LoVo (cell line): Measurements from ENCODE around the gene OR1L4.

Source experiments
- DNase-seq: peaks from one replicate; pipeline ENCODE4 v3.0.0-alpha.2; 2016; ENCODE audit warnings: low spot score

OR1L4 gene, protein sequence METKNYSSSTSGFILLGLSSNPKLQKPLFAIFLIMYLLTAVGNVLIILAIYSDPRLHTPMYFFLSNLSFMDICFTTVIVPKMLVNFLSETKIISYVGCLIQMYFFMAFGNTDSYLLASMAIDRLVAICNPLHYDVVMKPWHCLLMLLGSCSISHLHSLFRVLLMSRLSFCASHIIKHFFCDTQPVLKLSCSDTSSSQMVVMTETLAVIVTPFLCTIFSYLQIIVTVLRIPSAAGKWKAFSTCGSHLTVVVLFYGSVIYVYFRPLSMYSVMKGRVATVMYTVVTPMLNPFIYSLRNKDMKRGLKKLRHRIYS

DNA sequence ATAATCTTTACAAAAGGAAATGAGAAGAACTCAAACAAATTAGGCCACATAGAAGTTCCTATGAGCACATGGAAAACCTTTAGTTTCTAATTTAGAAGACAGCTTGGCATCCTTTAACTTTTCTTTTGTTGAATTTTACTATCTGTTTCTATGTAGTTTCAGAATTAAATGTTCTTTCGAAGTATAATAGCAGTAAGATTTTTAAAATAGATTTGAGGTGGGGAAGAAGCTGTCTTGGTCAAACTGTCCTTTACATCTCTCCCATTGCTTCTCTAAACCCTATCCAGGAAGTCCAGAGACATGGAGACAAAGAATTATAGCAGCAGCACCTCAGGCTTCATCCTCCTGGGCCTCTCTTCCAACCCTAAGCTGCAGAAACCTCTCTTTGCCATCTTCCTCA lies at the start of gene OR1L4:
Gene OR1L4, plus strand, starts transcription at position 301 of the 400 bp plus-strand sequence. Its CDS starts 0 bp downstream, at position 301.
- no peak for DNase-seq

DNA sequence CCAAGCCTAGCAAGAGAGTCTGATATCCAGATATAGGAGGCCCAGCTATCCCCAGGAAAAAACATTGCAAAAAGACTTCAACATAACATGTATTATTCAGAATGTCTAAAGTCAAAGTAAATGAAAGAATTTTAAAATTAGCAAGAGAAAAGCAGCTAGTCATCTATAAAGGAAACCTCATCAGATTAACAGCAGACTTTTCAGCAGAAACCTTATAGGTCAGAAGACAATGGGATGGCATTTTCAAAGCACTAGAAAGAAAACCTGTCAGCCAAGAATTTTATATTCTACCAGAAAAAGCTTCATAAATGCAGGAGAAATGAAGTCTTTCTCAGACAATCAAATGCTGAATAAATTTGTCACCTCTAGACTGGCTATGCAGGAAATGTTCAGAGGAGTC lies 38.9 kb upstream of the OR1L4 start:
- DNase-seq: no peak

DNA sequence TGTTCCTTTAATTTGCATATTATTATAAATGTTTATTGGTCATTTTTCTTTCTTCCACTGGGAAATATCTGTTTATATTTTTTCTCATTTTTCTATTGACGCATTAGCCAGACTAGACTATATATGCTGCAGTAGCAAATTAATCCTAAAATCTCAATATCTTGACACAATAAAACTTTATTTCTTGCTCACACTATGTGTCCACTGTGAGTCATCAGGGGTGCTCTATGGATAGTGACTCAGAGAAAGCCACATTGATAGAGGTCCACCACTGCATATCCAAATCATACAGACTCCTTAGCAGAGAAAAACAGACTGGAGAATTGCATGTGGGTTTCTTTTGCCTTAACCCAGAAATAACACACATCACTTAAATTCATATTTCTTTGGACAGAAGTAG lies 28.1 kb upstream of the OR1L4 start:
- no peak for DNase-seq

DNA sequence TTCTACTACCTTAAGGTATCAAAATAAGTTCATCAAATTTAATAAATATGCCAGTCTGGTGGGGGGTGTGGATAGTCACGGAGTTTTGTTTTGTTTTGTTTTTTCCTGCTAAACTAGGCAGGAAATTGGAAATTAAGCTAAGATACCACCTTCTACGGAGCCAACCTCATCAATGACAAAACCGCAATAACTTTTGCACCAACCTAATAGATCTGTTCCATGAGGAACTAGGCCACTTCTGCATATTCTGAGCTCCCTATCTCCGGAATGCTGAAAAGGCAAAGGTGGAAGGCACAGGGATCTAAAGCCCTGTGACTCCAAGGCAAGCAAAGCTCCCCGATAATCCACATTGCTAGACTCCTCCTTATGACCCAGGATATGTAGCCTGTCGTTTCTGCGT lies 5.8 kb upstream of the OR1L4 start:
- DNase-seq: no peak

DNA sequence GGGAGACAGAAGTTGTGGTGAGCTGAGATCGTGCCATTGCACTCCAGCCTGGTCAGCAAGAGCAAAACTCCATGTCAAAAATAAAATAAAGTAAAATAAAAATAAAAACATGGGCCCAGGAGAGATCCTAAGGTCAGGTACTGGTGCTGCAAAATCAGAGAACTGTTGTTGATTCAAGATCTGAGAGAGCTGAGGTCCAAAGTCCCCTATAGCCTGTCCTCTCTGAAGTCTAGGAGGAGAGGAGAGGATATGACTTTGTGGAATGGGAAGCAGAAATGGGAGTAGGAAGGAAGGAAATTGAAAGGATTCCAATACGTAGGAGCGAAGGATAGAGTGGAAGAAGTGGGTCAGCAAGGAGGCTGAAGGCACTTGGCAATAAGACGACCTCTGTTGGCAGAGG lies 4.6 kb upstream of the OR1L4 start:
- no peak for DNase-seq

DNA sequence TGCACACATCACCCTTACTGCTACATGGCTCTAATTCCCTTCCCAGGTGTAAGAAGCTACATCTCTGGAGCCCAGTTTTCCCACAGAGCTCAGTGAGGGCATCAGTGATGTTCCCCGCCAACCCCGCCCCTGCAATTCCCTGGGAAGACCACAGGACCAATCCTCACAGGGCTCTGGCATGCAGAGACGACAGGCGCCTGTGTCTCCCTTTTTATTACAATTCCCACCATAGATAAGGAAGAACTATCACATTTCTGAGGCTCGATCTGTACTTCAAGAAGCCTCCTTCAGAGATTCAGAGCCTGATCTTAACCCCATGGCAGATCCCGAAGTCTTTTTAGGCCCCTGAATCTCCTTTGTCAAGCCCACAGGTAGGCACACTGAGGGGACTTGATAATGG lies 18.2 kb downstream of the OR1L4 start, which contains the start of gene OR1L6:
Gene OR1L6, plus strand, starts transcription at position 301 of the 400 bp plus-strand sequence. CDS start 7,545 bp downstream, outside the sequence.
- no peak for DNase-seq

DNA sequence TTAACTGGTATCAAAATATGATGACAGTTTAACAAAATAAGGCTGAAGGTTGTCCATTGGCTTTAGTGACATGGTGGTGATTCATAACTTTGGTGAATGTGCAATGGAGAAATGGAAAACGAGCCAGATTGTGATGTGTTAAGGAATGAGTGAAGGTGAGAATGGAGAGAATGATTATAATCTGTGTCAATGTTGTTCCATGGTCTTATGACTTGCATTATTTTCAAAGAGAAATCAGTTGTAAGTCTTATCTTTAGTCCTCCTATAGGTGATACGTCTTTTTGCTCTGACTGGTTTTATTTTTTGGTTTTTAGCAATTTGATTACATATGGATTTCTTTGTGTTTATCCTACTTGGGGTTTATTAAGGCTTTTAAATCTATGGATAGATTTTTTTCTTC lies 31.0 kb downstream of the OR1L4 start:
- DNase-seq: no peak

DNA sequence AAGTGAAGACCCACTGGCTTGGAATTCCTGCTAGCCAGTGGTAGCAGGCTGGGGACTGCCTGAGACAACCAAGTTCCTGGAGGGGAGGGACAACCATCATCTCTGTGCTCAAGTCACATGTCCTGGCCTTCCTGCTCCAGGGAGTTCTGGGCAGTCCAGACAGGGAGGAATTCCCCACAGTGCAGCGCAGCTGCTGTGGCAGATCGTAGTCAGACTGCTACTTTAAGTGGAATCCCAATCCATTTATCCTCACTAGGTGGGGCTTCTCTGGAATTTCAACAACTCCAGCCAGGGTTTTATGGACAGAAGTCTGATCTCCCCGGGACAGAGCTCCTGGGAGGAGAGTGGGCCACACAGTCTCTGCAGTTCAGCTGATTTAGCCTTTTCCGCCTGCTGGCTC lies 44.0 kb downstream of the OR1L4 start:
- DNase-seq: no peak
